NOMO-1 treated with dmso at 0.1 percent for 144 hours (cell line): ENCODE results near the gene TAS2R31.
"Not testable (repeated sequence)": the region's sequence is repeated elsewhere in the genome, so short reads cannot be mapped to it uniquely, and the experiment has no call there.

Experiments
- DNase-seq: peaks from one replicate; lab custom pipeline; 2025; ENCODE audit not compliant: unreplicated experiment; lab: John Stamatoyannopoulos, UW

The TAS2R31 gene

GRCh38 chr12:11031307-11031706 is at the start of gene TAS2R31:
Gene TAS2R31, minus strand, starts transcription at chr12:11031407. Its CDS starts 72 bp downstream, at chr12:11031335.
- no peak for DNase-seq

GRCh38 chr12:11078246-11078645 is 47.0 kb upstream of the TAS2R31 start:
- DNase-seq = no peak

- DNase-seq = no peak
Measured at GRCh38 chr12:11075642-11076041, 44.4 kb upstream of the TAS2R31 start.

GRCh38 chr12:11071414-11071813 is 40.2 kb upstream of the TAS2R31 start:
- DNase-seq = no peak

- DNase-seq = no peak
Measured at GRCh38 chr12:11070999-11071398, 39.8 kb upstream of the TAS2R31 start.

- no peak for DNase-seq
Measured at GRCh38 chr12:11069854-11070365, 38.7 kb upstream of the TAS2R31 start.

- no peak for DNase-seq
Measured at GRCh38 chr12:11067514-11067913, 36.3 kb upstream of the TAS2R31 start.

GRCh38 chr12:11062194-11062593 is 31.0 kb upstream of the TAS2R31 start, which contains the start of gene TAS2R46:
Gene TAS2R46, minus strand, starts transcription at chr12:11062294. Its CDS starts 0 bp downstream, at chr12:11062294.
- DNase-seq = not testable (repeated sequence)

- DNase-seq = no peak
Measured at GRCh38 chr12:11059784-11060183, 28.6 kb upstream of the TAS2R31 start.

- DNase-seq = no peak
Measured at GRCh38 chr12:11059041-11059440, 27.8 kb upstream of the TAS2R31 start.

GRCh38 chr12:11055306-11055705 is 24.1 kb upstream of the TAS2R31 start:
- DNase-seq = no peak

GRCh38 chr12:11049806-11050531 is 18.8 kb upstream of the TAS2R31 start:
- DNase-seq = not testable (repeated sequence)

- not testable (repeated sequence) for DNase-seq
Measured at GRCh38 chr12:11041366-11041765, 10.2 kb upstream of the TAS2R31 start.

- no peak for DNase-seq
Measured at GRCh38 chr12:11040162-11040561, 9.0 kb upstream of the TAS2R31 start.

GRCh38 chr12:11039171-11039570 is 8.0 kb upstream of the TAS2R31 start:
- no peak for DNase-seq

- not testable (repeated sequence) for DNase-seq
Measured at GRCh38 chr12:11033959-11034358, 2.8 kb upstream of the TAS2R31 start.

- DNase-seq = no peak
Measured at GRCh38 chr12:11026118-11026517, 5.1 kb downstream of the TAS2R31 start.

GRCh38 chr12:11023387-11023786 is 7.8 kb downstream of the TAS2R31 start:
- DNase-seq = no peak

- no peak for DNase-seq
Measured at GRCh38 chr12:11022520-11022919, 8.7 kb downstream of the TAS2R31 start, which contains the start of gene TAS2R19. Gene TAS2R19, minus strand, starts transcription at chr12:11022620. Its CDS starts 49 bp downstream, at chr12:11022571.

- no peak for DNase-seq
Measured at GRCh38 chr12:11016937-11017336, 14.3 kb downstream of the TAS2R31 start.

GRCh38 chr12:11015775-11016430 is 15.3 kb downstream of the TAS2R31 start:
- no peak for DNase-seq

- DNase-seq = no peak
Measured at GRCh38 chr12:11014234-11014633, 17.0 kb downstream of the TAS2R31 start.
